WTC11 (cell line): ENCODE results near the gene OR2M7. TPM values are rescaled to one million over a fixed set of nuclear protein-coding genes. Genes with fewer than 3 reads are reported as not detected.
"Not testable (repeated sequence)": the region's sequence is repeated elsewhere in the genome, so short reads cannot be mapped to it uniquely, and the experiment has no call there.

Experiments
- ATAC-seq: fragments of 200-7000 bp; cut with Tn5 transposase; 2 replicates; pipeline ENCODE4 v1.10.0; 2021; ENCODE audit warnings: mild to moderate bottlenecking, moderate library complexity
- CTCF ChIA-PET: fragments of 300-600 bp; sonication (Branson Sonifier 250); formaldehyde crosslinking; loops from one replicate; lab custom pipeline; 2021; ENCODE audit warnings: antibody characterized with exemption; lab: Charles Lee
- POLR2A ChIA-PET: fragments of 350-600 bp; sonication (Branson Sonifier 250); formaldehyde crosslinking; loops from one replicate; lab custom pipeline; 2021; ENCODE audit warnings: antibody characterized with exemption; lab: Charles Lee
- DNase-seq: peaks from one replicate; pipeline ENCODE4 v3.0.0; 2021; ENCODE audit warnings: low spot score
- H3K27ac Mint-ChIP-seq: 2 replicates; pipeline ENCODE4 v1.8.0; 2021; ENCODE audit warnings: mixed read lengths
- H3K27me3 Mint-ChIP-seq: 2 replicates; pipeline ENCODE4 v1.8.0; 2021; ENCODE audit warnings: low read depth, mild to moderate bottlenecking, moderate library complexity, mixed read lengths
- H3K36me3 Mint-ChIP-seq: 2 replicates; pipeline ENCODE4 v1.8.0; 2021; ENCODE audit warnings: mixed read lengths
- H3K4me1 Mint-ChIP-seq: 2 replicates; pipeline ENCODE4 v1.8.0; 2022; ENCODE audit warnings: mixed read lengths
- H3K4me3 Mint-ChIP-seq: 2 replicates; pipeline ENCODE4 v1.8.0; 2021; ENCODE audit warnings: mild to moderate bottlenecking, moderate library complexity, mixed read lengths
- H3K9me3 Mint-ChIP-seq: 2 replicates; pipeline ENCODE4 v1.8.0; 2021; ENCODE audit warnings: mixed read lengths
- CREB1 ChIP-seq: sonication (generic); formaldehyde crosslinking; IDR thresholded peaks from 2 replicates; pipeline ENCODE4 v1.8.0; 2023; ENCODE audit warnings: mild to moderate bottlenecking, missing genetic modification reagents
- CTCF ChIP-seq: fragments of 200-600 bp; IDR thresholded peaks from 2 replicates; pipeline ENCODE4 v1.8.0; 2022; ENCODE audit warnings: antibody characterized with exemption
- E2F5 ChIP-seq: sonication (generic); formaldehyde crosslinking; IDR thresholded peaks from 2 replicates; pipeline ENCODE4 v1.8.1; 2022; ENCODE audit warnings: mild to moderate bottlenecking, moderate library complexity, missing genetic modification reagents
- GABPB1 ChIP-seq: sonication (generic); formaldehyde crosslinking; IDR thresholded peaks from 2 replicates; pipeline ENCODE4 v1.8.1; 2023; ENCODE audit warnings: mild to moderate bottlenecking, missing genetic modification reagents
- KAT7 ChIP-seq: sonication (generic); formaldehyde crosslinking; IDR thresholded peaks from 2 replicates; pipeline ENCODE4 v1.8.1; 2023; ENCODE audit warnings: missing genetic modification reagents, mild to moderate bottlenecking, borderline replicate concordance
- MXD4 ChIP-seq: fragments of 250-450 bp; sonication (Bioruptor Pico); IDR thresholded peaks from 2 replicates; pipeline ENCODE4 v1.8.0; 2021; ENCODE audit warnings: mild to moderate bottlenecking, moderate library complexity, borderline replicate concordance
- NFYB ChIP-seq: sonication (generic); formaldehyde crosslinking; conservative IDR thresholded peaks from 2 replicates; pipeline ENCODE4 v1.8.0; 2022; ENCODE audit warnings: low read depth, missing genetic modification reagents
- SMAD4 ChIP-seq: sonication (generic); formaldehyde crosslinking; IDR thresholded peaks from 2 replicates; pipeline ENCODE4 v1.8.0; 2022; ENCODE audit warnings: mild to moderate bottlenecking, missing genetic modification reagents
- SOX15 ChIP-seq: fragments of 250-450 bp; sonication (Bioruptor Pico); IDR thresholded peaks from 2 replicates; pipeline ENCODE4 v1.9.0; 2021; ENCODE audit warnings: mild to moderate bottlenecking
- SP1 ChIP-seq: sonication (generic); formaldehyde crosslinking; conservative IDR thresholded peaks from 2 replicates; pipeline ENCODE4 v1.8.1; 2022; ENCODE audit warnings: missing genetic modification reagents
- TCF7 ChIP-seq: sonication (generic); formaldehyde crosslinking; IDR thresholded peaks from 2 replicates; pipeline ENCODE4 v1.8.0; 2022; ENCODE audit warnings: mild to moderate bottlenecking, low read depth, missing genetic modification reagents, moderate library complexity
- TEAD4 ChIP-seq: sonication (generic); formaldehyde crosslinking; IDR thresholded peaks from 2 replicates; pipeline ENCODE4 v1.8.0; 2022; ENCODE audit warnings: mild to moderate bottlenecking, missing genetic modification reagents
- total RNA-seq: library from RNA; stranded (reverse); gene quantifications from 3 replicates; pipeline ENCODE4 v1.2.3, GENCODE V29; 2021
- TF ChIP-seq, protein P1 (sequence below): sonication (generic); formaldehyde crosslinking; IDR thresholded peaks from 2 replicates; pipeline ENCODE4 v1.8.0; 2023; ENCODE audit warnings: missing genetic modification reagents, mild to moderate bottlenecking, borderline replicate concordance
- TF ChIP-seq, protein P2 (sequence below): sonication (generic); formaldehyde crosslinking; IDR thresholded peaks from 2 replicates; pipeline ENCODE4 v1.8.0; 2022; ENCODE audit warnings: missing genetic modification reagents
- TF ChIP-seq, protein P3 (sequence below): sonication (generic); formaldehyde crosslinking; IDR thresholded peaks from 2 replicates; pipeline ENCODE4 v1.8.1; 2023; ENCODE audit warnings: mild to moderate bottlenecking, missing genetic modification reagents
- TF ChIP-seq, protein P4 (sequence below): fragments of 250-450 bp; sonication (Bioruptor Pico); IDR thresholded peaks from 2 replicates; pipeline ENCODE4 v1.9.0; 2021; ENCODE audit warnings: mild to moderate bottlenecking, borderline replicate concordance

OR2M7 gene
- total RNA-seq, 1 experiment from 2014 or later: not detected

- TF ChIP-seq KAT7 (CRISPR knock-in tag) (no peak), CTCF (no peak), NFYB (CRISPR knock-in tag) (no peak), GABPB1 (CRISPR knock-in tag) (no peak)
- TF ChIP-seq, protein P1, sequence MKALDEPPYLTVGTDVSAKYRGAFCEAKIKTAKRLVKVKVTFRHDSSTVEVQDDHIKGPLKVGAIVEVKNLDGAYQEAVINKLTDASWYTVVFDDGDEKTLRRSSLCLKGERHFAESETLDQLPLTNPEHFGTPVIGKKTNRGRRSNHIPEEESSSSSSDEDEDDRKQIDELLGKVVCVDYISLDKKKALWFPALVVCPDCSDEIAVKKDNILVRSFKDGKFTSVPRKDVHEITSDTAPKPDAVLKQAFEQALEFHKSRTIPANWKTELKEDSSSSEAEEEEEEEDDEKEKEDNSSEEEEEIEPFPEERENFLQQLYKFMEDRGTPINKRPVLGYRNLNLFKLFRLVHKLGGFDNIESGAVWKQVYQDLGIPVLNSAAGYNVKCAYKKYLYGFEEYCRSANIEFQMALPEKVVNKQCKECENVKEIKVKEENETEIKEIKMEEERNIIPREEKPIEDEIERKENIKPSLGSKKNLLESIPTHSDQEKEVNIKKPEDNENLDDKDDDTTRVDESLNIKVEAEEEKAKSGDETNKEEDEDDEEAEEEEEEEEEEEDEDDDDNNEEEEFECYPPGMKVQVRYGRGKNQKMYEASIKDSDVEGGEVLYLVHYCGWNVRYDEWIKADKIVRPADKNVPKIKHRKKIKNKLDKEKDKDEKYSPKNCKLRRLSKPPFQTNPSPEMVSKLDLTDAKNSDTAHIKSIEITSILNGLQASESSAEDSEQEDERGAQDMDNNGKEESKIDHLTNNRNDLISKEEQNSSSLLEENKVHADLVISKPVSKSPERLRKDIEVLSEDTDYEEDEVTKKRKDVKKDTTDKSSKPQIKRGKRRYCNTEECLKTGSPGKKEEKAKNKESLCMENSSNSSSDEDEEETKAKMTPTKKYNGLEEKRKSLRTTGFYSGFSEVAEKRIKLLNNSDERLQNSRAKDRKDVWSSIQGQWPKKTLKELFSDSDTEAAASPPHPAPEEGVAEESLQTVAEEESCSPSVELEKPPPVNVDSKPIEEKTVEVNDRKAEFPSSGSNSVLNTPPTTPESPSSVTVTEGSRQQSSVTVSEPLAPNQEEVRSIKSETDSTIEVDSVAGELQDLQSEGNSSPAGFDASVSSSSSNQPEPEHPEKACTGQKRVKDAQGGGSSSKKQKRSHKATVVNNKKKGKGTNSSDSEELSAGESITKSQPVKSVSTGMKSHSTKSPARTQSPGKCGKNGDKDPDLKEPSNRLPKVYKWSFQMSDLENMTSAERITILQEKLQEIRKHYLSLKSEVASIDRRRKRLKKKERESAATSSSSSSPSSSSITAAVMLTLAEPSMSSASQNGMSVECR (CRISPR knock-in tag): no peak
- TF ChIP-seq, protein P2, sequence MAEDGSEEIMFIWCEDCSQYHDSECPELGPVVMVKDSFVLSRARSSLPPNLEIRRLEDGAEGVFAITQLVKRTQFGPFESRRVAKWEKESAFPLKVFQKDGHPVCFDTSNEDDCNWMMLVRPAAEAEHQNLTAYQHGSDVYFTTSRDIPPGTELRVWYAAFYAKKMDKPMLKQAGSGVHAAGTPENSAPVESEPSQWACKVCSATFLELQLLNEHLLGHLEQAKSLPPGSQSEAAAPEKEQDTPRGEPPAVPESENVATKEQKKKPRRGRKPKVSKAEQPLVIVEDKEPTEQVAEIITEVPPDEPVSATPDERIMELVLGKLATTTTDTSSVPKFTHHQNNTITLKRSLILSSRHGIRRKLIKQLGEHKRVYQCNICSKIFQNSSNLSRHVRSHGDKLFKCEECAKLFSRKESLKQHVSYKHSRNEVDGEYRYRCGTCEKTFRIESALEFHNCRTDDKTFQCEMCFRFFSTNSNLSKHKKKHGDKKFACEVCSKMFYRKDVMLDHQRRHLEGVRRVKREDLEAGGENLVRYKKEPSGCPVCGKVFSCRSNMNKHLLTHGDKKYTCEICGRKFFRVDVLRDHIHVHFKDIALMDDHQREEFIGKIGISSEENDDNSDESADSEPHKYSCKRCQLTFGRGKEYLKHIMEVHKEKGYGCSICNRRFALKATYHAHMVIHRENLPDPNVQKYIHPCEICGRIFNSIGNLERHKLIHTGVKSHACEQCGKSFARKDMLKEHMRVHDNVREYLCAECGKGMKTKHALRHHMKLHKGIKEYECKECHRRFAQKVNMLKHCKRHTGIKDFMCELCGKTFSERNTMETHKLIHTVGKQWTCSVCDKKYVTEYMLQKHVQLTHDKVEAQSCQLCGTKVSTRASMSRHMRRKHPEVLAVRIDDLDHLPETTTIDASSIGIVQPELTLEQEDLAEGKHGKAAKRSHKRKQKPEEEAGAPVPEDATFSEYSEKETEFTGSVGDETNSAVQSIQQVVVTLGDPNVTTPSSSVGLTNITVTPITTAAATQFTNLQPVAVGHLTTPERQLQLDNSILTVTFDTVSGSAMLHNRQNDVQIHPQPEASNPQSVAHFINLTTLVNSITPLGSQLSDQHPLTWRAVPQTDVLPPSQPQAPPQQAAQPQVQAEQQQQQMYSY (CRISPR knock-in tag): no peak
Measured at GRCh38 chr1:248316796-248317195, 7.6 kb downstream of the OR2M7 start (continued).

DNA sequence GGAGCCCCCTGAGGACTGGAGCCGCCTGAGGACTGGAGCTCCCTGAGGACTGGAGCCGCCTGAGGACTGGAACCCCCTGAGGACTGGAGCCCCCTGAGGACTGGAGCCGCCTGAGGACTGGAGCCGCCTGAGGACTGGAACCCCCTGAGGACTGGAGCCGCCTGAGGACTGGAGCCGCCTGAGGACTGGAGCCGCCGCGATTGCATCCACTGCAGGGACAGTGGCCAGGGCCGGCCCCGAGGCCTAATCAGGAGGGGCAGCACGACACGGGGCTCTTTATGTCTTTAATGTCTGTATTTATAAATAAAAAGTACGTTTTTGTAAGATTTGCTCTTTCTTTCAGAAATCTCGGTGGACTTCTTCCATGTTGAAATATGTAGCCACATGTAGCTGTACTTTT is 17.6 kb downstream of the OR2M7 start:
- Mint-ChIP-seq H3K36me3 (peaks cover 59% of the 10 kb centered on the region), H3K9me3 (peaks cover 77% of the 10 kb centered on the region)
- H3K27me3 Mint-ChIP-seq, ATAC-seq, H3K4me1 Mint-ChIP-seq, POLR2A ChIA-PET, CTCF ChIA-PET, H3K27ac Mint-ChIP-seq, H3K4me3 Mint-ChIP-seq, DNase-seq: not testable (repeated sequence)

DNA sequence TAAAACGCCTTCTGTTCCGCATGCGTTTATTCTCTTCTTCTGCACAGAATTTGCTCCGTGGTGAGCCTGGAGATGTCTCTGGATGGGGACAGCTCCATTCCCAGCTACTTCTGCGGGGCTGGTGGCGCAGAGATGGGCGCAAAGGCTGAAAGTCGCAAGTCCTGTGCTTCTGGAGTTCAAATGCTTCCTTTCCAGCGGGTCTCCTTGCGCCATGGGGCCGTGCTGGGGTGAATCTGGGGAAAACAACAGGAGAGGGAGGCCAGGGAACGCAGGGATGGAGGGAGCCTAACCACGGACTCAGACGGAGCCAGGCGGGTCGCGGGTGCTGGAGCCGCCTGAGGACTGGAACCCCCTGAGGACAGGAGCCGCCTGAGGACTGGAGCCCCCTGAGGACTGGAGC is 18.3 kb downstream of the OR2M7 start:
- peaks cover 74% of the 10 kb centered on the region for H3K9me3 Mint-ChIP-seq
- no peak overlapping the region for H3K27ac Mint-ChIP-seq
- H3K4me1 Mint-ChIP-seq: no peaks in the 10 kb centered on the region
- DNase-seq (no peak), ATAC-seq (no peak)
- ChIA-PET POLR2A (no interaction called here), CTCF (no interaction called here)
- H3K36me3 Mint-ChIP-seq: peaks cover 58% of the 10 kb centered on the region
- no peak overlapping the region for H3K4me3 Mint-ChIP-seq
- no peaks in the 10 kb centered on the region for H3K27me3 Mint-ChIP-seq
- TF ChIP-seq SP1 (CRISPR knock-in tag) (no peak), E2F5 (no peak), SMAD4 (no peak), TEAD4 (CRISPR knock-in tag) (no peak), CREB1 (CRISPR knock-in tag) (no peak), TCF7 (no peak), MXD4 (no peak), SOX15 (CRISPR knock-in tag) (no peak)
- TF ChIP-seq, protein P3, sequence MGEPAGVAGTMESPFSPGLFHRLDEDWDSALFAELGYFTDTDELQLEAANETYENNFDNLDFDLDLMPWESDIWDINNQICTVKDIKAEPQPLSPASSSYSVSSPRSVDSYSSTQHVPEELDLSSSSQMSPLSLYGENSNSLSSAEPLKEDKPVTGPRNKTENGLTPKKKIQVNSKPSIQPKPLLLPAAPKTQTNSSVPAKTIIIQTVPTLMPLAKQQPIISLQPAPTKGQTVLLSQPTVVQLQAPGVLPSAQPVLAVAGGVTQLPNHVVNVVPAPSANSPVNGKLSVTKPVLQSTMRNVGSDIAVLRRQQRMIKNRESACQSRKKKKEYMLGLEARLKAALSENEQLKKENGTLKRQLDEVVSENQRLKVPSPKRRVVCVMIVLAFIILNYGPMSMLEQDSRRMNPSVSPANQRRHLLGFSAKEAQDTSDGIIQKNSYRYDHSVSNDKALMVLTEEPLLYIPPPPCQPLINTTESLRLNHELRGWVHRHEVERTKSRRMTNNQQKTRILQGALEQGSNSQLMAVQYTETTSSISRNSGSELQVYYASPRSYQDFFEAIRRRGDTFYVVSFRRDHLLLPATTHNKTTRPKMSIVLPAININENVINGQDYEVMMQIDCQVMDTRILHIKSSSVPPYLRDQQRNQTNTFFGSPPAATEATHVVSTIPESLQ: no peak
- TF ChIP-seq, protein P4, sequence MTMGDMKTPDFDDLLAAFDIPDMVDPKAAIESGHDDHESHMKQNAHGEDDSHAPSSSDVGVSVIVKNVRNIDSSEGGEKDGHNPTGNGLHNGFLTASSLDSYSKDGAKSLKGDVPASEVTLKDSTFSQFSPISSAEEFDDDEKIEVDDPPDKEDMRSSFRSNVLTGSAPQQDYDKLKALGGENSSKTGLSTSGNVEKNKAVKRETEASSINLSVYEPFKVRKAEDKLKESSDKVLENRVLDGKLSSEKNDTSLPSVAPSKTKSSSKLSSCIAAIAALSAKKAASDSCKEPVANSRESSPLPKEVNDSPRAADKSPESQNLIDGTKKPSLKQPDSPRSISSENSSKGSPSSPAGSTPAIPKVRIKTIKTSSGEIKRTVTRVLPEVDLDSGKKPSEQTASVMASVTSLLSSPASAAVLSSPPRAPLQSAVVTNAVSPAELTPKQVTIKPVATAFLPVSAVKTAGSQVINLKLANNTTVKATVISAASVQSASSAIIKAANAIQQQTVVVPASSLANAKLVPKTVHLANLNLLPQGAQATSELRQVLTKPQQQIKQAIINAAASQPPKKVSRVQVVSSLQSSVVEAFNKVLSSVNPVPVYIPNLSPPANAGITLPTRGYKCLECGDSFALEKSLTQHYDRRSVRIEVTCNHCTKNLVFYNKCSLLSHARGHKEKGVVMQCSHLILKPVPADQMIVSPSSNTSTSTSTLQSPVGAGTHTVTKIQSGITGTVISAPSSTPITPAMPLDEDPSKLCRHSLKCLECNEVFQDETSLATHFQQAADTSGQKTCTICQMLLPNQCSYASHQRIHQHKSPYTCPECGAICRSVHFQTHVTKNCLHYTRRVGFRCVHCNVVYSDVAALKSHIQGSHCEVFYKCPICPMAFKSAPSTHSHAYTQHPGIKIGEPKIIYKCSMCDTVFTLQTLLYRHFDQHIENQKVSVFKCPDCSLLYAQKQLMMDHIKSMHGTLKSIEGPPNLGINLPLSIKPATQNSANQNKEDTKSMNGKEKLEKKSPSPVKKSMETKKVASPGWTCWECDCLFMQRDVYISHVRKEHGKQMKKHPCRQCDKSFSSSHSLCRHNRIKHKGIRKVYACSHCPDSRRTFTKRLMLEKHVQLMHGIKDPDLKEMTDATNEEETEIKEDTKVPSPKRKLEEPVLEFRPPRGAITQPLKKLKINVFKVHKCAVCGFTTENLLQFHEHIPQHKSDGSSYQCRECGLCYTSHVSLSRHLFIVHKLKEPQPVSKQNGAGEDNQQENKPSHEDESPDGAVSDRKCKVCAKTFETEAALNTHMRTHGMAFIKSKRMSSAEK: no peak
